ENCODE results near the gene EDDM13. TPM values are rescaled to one million over a fixed set of nuclear protein-coding genes. Genes with fewer than 3 reads are reported as not detected.

Gene EDDM13, protein sequence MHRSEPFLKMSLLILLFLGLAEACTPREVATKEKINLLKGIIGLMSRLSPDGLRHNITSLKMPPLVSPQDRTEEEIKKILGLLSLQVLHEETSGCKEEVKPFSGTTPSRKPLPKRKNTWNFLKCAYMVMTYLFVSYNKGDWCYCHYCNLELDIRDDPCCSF
- total RNA-seq: not detected in 2 replicates

DNA sequence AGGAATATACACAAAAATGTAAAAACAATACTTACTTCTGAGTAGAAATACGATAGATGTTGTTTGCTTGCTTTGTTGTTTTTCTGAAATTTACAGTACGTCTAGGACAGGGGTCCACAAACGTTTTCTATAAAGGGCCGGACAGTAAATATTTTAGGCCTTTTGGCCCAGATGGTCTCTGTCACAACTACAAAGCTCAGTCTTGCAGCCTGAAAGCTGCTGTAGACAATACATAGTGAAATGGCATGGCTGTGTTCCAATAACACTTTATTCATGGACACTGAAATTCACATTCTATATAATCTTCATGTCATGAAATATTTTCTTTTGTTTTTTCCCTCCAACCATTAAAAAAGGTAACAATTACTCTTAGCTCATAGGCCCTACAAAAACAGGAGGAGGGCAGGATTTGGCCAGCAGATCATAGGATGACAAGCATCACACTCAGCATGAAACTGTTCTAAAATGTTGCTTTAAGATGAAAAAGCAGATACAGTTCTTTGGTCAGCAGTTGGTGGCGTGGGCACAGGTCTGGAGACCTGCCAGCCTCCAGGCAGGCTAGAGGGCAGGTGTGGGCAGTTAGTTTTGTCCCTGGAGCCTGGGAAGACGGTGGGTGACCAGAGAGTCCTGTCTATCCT lies at the start of gene EDDM13:
EDDM13 (plus strand) TSS at position 588 of the 638 bp plus-strand sequence. CDS start 87 bp downstream, outside the sequence.

GRCh38 chr19:56314381-56315076 lies 42.0 kb downstream of the EDDM13 start, which contains the start of gene ZSCAN5A:
TSS of gene ZSCAN5A (minus strand) at chr19:56314839. CDS start at chr19:56225046, 89,793 bp downstream.

Other genes starting within 250 kb of the EDDM13 start
- gene ZNF787, start 151.5 kb upstream of the EDDM13 start, total RNA-seq: 12.6 and 15.0 TPM in 2 replicates
- gene ZNF444, start 131.5 kb upstream of the EDDM13 start, total RNA-seq: 19.9 and 28.7 TPM in 2 replicates
- gene GALP, start 96.7 kb upstream of the EDDM13 start, total RNA-seq: not detected in 2 replicates
- not detected in 2 replicates for gene ZSCAN5B, start 75.0 kb upstream of the EDDM13 start, total RNA-seq
- not detected in 2 replicates for gene ZSCAN5C, start 70.5 kb upstream of the EDDM13 start, total RNA-seq
- 2.8 and 3.5 TPM in 2 replicates for gene ZSCAN5A, start 42.1 kb downstream of the EDDM13 start, total RNA-seq
- gene ZNF582, start 120.8 kb downstream of the EDDM13 start, total RNA-seq: 3.0 and 7.1 TPM in 2 replicates
- gene ZNF583, start 131.6 kb downstream of the EDDM13 start, total RNA-seq: 4.2 and 7.7 TPM in 2 replicates
- 6.2 and 8.8 TPM in 2 replicates for gene ZNF667, start 204.6 kb downstream of the EDDM13 start, total RNA-seq
- 6.0 and 10.0 TPM in 2 replicates for gene ZNF471, start 235.1 kb downstream of the EDDM13 start, total RNA-seq